Esophagus muscularis mucosa (tissue), 4 donors: ENCODE data around the gene PRPH2. TPM values are rescaled to one million over a fixed set of nuclear protein-coding genes. Genes with fewer than 3 reads are reported as not detected.

Experiments used
- DNase-seq: peaks from one replicate; pipeline ENCODE4 v3.0.0-alpha.2; 2017; ENCODE audit errors: extremely low spot score
- H3K27ac ChIP-seq, 4 donors: fragments of 200-600 bp; sonication (generic); replicated peaks in 1 of 4; 1 replicate in 3 of 4; 2 replicates in 1 of 4; pipeline ENCODE4 v1.5.1; 2016 to 2019; ENCODE audit warnings: mild to moderate bottlenecking in 1 of 4
- H3K27me3 ChIP-seq, 4 donors: fragments of 200-600 bp; sonication (generic); one replicate each; pipeline versions ENCODE4 v1.5.1 to v1.6.0; 2016 to 2019
- H3K36me3 ChIP-seq, 4 donors: fragments of 200-600 bp; sonication (generic); one replicate each; pipeline ENCODE4 v1.5.1; 2016 to 2019
- H3K4me1 ChIP-seq, 4 donors: fragments of 200-600 bp; sonication (generic); one replicate each; pipeline ENCODE4 v1.5.1; 2016 to 2019
- H3K4me3 ChIP-seq, 4 donors: fragments of 200-600 bp; sonication (generic); 1 replicate in 2 of 4; 2 replicates in 2 of 4; pipeline ENCODE4 v1.5.1; 2016 to 2019; ENCODE audit warnings: mild to moderate bottlenecking in 4 of 4, moderate library complexity in 1 of 4
- H3K9me3 ChIP-seq, 4 donors: fragments of 200-600 bp; sonication (generic); 1 replicate in 3 of 4; 2 replicates in 1 of 4; pipeline ENCODE4 v1.5.1; 2016 to 2019
- EP300 ChIP-seq: sonication (generic); formaldehyde crosslinking; IDR thresholded peaks from one replicate; pipeline ENCODE4 v1.6.1; 2017; ENCODE audit warnings: antibody characterized with exemption
- POLR2A ChIP-seq: fragments of 450-650 bp; IDR thresholded peaks from one replicate; pipeline ENCODE4 v1.6.1; 2017; ENCODE audit warnings: antibody characterized with exemption, moderate library complexity, mild to moderate bottlenecking, low read depth
- POLR2AphosphoS5 ChIP-seq, 2 donors: sonication (generic); formaldehyde crosslinking; IDR thresholded peaks; one replicate each; pipeline ENCODE4 v1.6.1; 2017; ENCODE audit warnings: antibody characterized with exemption in 2 of 2
- WGBS: methylation state at CpG from one replicate; pipeline ENCODE4 v1.1.5; 2018; 5-methylcytosine and 5-hydroxymethylcytosine counted together
- intact Hi-C: fragments of 100-400 bp; cut with DNase I; formaldehyde crosslinking; loops from one replicate; pipeline ENCODE4 v1.15.1; 2023
- total RNA-seq, 4 donors: library from RNA; depleted of rRNA; stranded (reverse); fragments of >200 nt; gene quantifications; one replicate each; pipeline versions ENCODE4 v1.1.0 to v1.2.1, GENCODE V29; 2016
- TF ChIP-seq, protein P1 (sequence below), 3 experiments: fragments of 200-600 bp in 2 of 3; fragments of 450-650 bp in 1 of 3; sonication (generic) in 2 of 3; IDR thresholded peaks; one replicate each; pipeline ENCODE4 v1.5.1; 2017 to 2019; ENCODE audit warnings: antibody characterized with exemption in 3 of 3, mild to moderate bottlenecking in 2 of 3, moderate library complexity in 1 of 3

Gene PRPH2
- total RNA-seq, 4 donors from 2014 or later, result 0.42 to 2.0 (median 0.90) TPM

DNA sequence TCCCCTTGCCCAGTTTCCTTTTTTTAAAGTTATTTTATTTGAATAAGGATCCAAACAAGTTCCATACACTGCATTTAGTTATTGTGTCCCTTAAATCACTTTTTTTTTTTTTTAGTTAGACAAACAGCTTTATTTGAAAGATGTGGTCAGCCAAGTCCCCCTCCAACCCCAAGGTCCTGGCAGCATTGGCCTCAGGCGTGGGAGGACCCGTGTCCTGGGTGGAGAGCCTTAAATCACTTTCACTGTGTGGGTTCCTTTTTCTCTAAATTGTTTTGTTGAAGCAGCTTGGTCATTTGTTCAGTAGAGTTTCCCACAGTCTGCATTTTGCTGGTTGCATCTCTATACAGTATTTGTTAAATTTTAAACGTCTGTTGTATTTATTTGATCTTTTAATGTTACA lies 28.7 kb upstream of the PRPH2 start:
- H3K27ac ChIP-seq, result no peak overlapping the region
- no peaks in the 10 kb centered on the region for H3K27me3 ChIP-seq
- H3K36me3 ChIP-seq, result no peaks in the 10 kb centered on the region
- H3K4me1 ChIP-seq, result peaks cover 10 to 34% (median 16%) of the 10 kb centered on the region in 4 donors
- H3K9me3 ChIP-seq, result no peaks in the 10 kb centered on the region
- WGBS, result 63% methylated on average over 3 of the region's 3 CpGs
- H3K4me3 ChIP-seq, result no peak overlapping the region
- intact Hi-C loops, result no loop called here
- TF ChIP-seq, protein P1, sequence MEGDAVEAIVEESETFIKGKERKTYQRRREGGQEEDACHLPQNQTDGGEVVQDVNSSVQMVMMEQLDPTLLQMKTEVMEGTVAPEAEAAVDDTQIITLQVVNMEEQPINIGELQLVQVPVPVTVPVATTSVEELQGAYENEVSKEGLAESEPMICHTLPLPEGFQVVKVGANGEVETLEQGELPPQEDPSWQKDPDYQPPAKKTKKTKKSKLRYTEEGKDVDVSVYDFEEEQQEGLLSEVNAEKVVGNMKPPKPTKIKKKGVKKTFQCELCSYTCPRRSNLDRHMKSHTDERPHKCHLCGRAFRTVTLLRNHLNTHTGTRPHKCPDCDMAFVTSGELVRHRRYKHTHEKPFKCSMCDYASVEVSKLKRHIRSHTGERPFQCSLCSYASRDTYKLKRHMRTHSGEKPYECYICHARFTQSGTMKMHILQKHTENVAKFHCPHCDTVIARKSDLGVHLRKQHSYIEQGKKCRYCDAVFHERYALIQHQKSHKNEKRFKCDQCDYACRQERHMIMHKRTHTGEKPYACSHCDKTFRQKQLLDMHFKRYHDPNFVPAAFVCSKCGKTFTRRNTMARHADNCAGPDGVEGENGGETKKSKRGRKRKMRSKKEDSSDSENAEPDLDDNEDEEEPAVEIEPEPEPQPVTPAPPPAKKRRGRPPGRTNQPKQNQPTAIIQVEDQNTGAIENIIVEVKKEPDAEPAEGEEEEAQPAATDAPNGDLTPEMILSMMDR (IDR thresholded peaks at IDR 0.05), result no peak
- TF ChIP-seq EP300 (no peak), POLR2A (no peak), POLR2AphosphoS5 (IDR thresholded peaks at IDR 0.05) (no peak)
- no peak for DNase-seq

- peak overlapping the region; percentile 97 to 99 (median 98) for H3K27ac ChIP-seq
- DNase-seq, result no peak
- intact Hi-C loops, result loop anchor here (5.0 to 10.0 kb wide), 2 partner anchors 76 to 129 kb away; partner anchors contain the start of gene RPL7L1
Measured at GRCh38 chr6:42748203-42748898, 26.0 kb upstream of the PRPH2 start.

DNA sequence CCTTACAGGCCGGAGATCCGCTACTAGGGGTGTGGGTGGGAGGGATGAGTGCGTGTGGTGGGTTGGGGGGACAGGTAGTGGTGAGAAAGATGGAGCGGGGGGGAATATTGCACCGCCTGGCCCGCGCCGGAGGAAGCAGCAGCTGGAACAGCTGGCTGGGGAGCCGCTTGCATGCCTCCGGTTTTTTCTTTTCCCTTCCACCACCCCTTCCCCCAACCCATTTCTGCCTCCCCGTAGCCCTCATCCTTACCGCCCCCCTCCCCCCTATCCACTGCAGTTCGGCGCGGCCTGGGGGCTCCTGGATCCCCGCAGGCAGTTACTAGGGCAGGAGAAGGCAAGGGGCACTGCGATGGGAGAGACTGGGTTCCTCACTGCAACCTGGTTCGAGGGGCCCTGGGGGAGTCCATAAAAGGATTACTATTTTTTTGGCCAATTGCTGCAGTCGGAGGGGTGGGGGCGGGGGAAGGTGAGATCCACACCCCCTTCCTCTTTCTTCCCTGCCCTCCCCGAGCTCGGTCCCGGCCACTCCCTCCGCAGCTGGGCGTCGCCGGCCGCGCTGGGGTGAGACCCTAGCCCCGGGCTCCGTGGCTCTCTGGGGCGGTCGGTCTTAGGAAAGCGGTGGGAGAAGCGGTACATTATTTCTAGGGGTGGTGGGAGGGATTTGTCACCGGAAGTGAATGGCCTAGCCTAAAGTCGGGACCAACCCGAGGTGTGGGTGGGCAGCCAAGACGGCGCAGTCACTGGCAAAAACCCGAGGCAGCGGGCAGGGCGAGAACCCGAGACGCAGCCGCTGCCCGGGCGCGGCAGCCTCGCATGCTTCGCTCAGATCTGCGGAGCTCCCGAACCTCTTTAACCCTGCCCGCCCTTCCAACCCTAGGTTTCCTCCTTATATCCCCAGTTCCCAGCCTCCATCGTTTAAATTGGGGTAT lies 24.3 kb upstream of the PRPH2 start:
- no peaks in the 10 kb centered on the region for H3K36me3 ChIP-seq
- peak overlapping the region; percentile 91 to 98 (median 95) for H3K4me3 ChIP-seq
- no peaks in the 10 kb centered on the region for H3K27me3 ChIP-seq
- intact Hi-C loops, result loop anchor here (2.0 to 10.0 kb wide), 3 partner anchors 40 to 131 kb away; partner anchors contain the start of gene RPL7L1
- no peaks in the 10 kb centered on the region for H3K9me3 ChIP-seq
- TF ChIP-seq POLR2A (peak; percentile 54), POLR2AphosphoS5 (IDR thresholded peaks at IDR 0.05) (peak; percentile 93 to 98), EP300 (no peak)
- TF ChIP-seq, protein P1 (IDR thresholded peaks at IDR 0.05), result no peak
- peak; percentile 96 for DNase-seq
- peak overlapping the region; percentile 97 to 99 (median 98) for H3K27ac ChIP-seq
- 0% methylated on average over 54 of the region's 55 CpGs for whole genome bisulfite sequencing
- peaks cover 26 to 63% (median 42%) of the 10 kb centered on the region in 4 donors for H3K4me1 ChIP-seq

More at GRCh38 chr6:42748203-42748898, 26.0 kb upstream of the PRPH2 start:
- peak overlapping the region; percentile 91 to 98 (median 95) for H3K4me3 ChIP-seq
- no peaks in the 10 kb centered on the region for H3K27me3 ChIP-seq
- H3K9me3 ChIP-seq, result no peaks in the 10 kb centered on the region
- WGBS, result 40% methylated on average over 8 of the region's 8 CpGs
- no peaks in the 10 kb centered on the region for H3K36me3 ChIP-seq
- H3K4me1 ChIP-seq, result peaks cover 26 to 55% (median 35%) of the 10 kb centered on the region in 4 donors
- TF ChIP-seq POLR2A (no peak), POLR2AphosphoS5 (IDR thresholded peaks at IDR 0.05) (no peak), EP300 (no peak)
- TF ChIP-seq, protein P1 (IDR thresholded peaks at IDR 0.05), result no peak

DNA sequence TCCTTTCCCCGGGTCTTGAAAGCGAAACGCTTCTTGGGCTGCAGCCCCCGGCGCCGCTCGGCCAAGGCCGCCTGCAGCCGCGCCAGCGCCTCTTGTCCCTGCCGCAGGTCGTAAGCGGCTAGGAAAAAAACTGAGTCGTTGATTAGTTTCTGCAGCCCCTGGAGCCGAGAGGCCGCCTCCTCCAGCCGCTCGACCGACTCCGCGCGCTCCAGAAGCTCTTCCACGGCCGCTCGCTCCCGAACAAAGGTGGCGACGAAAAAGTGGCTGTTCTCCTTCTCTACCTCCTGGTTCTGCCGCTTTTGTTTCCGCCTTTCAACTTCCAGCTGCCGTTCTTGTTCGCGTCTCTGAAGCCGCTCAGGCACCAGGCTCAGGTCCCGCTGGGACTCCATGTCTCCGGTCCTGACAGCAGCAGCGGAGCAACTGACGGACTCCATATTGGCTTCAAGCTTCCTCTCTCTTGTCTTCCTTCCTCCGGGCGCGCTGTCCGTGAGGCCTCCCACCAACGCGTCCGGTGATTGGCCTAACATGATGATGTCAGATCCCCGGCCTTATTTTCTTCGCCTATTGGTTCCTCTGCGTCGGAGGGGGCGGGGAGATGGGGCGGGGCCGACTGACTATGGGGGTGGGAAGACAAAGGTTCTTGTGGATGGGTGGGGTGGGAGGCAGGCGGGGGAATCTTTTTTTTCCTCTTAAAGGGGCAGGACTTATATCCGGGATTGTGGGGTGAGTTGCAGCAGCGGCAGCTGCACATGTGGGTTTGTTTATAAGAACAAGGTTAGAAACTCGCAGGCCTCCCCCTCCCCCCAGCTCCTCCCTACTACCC lies 23.5 kb upstream of the PRPH2 start, which contains the start of gene TBCC:
TBCC (minus strand) TSS at position 464 of the 823 bp plus-strand sequence; CDS start at position 434, 30 bp downstream.
- Histone ChIP-seq H3K4me3 (peak within 1 kb of the TSS; percentile 91 to 98 (median 95)), H3K27ac (peak within 1 kb of the TSS; percentile 97 to 99 (median 98)), H3K9me3 (no peaks in the 10 kb centered on the region), H3K36me3 (no peaks in the 10 kb centered on the region), H3K27me3 (no peaks in the 10 kb centered on the region), H3K4me1 (peaks cover 26 to 60% (median 42%) of the 10 kb centered on the region in 4 donors)
- intact Hi-C loops, result loop anchor here (2.0 to 10.0 kb wide), 3 partner anchors 41 to 131 kb away; partner anchors contain the start of gene RPL7L1
- WGBS, result under 1% methylated on average over 46 of the region's 57 CpGs
- TF ChIP-seq POLR2A (peak; percentile 80), EP300 (no peak), POLR2AphosphoS5 (IDR thresholded peaks at IDR 0.05) (peak; percentile 99)
- TF ChIP-seq, protein P1 (IDR thresholded peaks at IDR 0.05), result no peak
- DNase-seq, result peak; percentile 100
